ENCODE measurements around the gene AUTS2.

Gene AUTS2

GRCh38 chr7:69624435-69625230 lies 26.4 kb downstream of the AUTS2 start:
- DNase-seq (ENCODE audit: low spot score), result no peak

DNA sequence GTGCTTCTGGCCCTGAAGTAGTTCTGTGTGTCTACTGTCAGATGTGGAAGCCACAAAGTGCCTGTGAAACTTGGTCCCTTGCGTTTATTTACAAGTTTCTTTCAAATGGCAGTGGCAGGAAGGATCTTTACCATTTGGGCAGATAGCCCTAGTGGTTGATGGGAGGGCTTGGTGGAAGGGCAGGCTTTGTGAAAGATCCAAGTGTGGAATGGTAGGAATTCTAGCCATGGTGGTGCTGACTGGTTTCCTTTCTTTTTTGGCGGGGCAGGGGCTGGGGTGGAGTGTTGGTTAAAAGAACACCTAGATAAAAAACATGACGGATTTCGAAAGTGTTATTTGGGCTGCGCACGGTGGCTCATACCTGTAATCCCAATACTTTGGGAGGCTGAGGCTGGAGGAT lies 27.0 kb downstream of the AUTS2 start:
- no peak for DNase-seq (ENCODE audit: low spot score)

- DNase-seq (ENCODE audit: low spot score), result no peak
Observed at GRCh38 chr7:69625798-69626197, 27.5 kb downstream of the AUTS2 start.

GRCh38 chr7:69630292-69630691 lies 32.0 kb downstream of the AUTS2 start:
- DNase-seq (ENCODE audit: low spot score), result peak; percentile 84

- no peak for DNase-seq (ENCODE audit: low spot score)
Observed at GRCh38 chr7:69631131-69631530, 32.9 kb downstream of the AUTS2 start.

- no peak for DNase-seq (ENCODE audit: low spot score)
Observed at GRCh38 chr7:69632280-69632679, 34.0 kb downstream of the AUTS2 start.

GRCh38 chr7:69633122-69633831 lies 35.0 kb downstream of the AUTS2 start:
- no peak for DNase-seq (ENCODE audit: low spot score)

- no peak for DNase-seq (ENCODE audit: low spot score)
Observed at GRCh38 chr7:69635555-69636185, 37.4 kb downstream of the AUTS2 start.

DNA sequence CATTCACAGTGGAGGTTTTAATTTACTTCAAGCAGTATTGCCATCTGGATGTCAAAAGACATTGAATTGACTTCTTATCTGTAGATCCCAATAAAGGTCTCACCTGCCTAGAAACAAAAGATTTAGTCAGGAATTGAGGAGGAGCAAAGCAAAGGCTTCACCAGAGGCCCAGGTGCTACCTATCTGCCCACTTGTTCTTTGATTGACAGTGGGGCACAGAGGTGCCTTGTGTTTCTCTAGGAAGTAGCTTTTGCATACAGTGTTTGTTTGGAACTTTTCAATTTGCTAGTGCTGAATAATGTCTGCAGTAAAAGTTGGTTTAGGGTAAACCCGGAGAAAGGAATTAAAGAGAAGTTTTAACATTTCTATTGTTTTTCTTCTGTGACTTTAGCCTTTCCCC lies 40.4 kb downstream of the AUTS2 start:
- DNase-seq (ENCODE audit: low spot score), result no peak

DNA sequence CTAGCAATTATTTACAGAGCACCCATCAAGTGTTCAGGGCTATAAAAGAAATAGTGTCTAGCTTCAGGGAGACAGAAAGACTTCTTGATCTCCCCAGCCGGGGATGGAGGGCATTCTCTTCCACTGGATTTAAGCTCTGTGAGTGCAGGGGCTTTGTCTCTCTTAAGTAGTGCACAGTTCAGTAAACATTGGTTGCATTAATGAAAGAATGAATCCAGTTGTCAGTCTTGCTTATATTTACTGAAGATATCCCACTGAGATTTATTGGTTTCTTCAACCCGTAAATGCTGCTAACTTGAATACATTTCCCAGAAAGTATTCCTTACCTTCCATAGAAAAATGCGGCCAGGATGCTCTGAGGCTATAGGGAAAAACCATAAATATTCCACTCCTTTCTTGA lies 41.9 kb downstream of the AUTS2 start:
- DNase-seq (ENCODE audit: low spot score), result no peak

- no peak for DNase-seq (ENCODE audit: low spot score)
Observed at GRCh38 chr7:69640925-69641594, 42.8 kb downstream of the AUTS2 start.

GRCh38 chr7:69643265-69643664 lies 45.0 kb downstream of the AUTS2 start:
- DNase-seq (ENCODE audit: low spot score), result no peak

GRCh38 chr7:69643708-69644445 lies 45.6 kb downstream of the AUTS2 start:
- peak; percentile 40 for DNase-seq (ENCODE audit: low spot score)

- no peak for DNase-seq (ENCODE audit: low spot score)
Observed at GRCh38 chr7:69645683-69646082, 47.4 kb downstream of the AUTS2 start.

GRCh38 chr7:69651101-69651590 lies 52.9 kb downstream of the AUTS2 start:
- DNase-seq (ENCODE audit: low spot score), result no peak

DNA sequence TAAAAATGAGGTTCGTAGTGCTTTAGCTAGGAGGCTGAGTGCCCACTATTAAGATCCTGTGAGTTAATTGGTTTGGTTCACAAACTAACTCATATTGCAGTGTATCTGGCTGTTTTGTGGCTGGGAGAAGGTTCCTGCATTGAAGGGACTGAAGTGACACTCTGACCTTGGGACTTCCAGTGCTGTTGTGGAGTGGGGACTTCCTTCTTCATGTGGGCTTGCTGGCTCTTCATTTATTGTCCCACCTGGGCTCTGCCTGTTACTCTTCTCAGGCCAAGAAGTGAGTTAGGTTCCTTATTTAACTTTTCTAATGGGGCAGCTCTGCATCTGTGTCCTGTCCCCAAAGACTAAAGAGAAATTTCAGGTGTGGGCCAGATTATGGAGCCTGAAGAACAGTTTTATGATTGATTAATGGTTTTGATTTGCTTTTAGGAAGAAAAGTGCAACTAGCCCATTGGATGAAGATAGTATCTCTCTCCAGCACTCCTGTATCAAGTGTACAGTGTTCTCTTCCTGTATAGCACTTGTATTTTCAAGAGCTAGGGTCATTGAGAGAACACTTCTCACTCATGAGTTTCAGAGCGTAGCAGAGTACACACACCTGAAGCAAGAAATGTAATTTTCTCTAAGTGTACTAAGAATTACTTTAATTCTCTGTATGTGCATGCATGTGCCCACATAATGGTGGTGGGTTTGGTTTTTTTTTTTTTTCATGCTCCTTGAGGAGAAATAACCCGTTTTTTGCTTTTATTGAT lies 54.8 kb downstream of the AUTS2 start:
- no peak for DNase-seq (ENCODE audit: low spot score)

DNA sequence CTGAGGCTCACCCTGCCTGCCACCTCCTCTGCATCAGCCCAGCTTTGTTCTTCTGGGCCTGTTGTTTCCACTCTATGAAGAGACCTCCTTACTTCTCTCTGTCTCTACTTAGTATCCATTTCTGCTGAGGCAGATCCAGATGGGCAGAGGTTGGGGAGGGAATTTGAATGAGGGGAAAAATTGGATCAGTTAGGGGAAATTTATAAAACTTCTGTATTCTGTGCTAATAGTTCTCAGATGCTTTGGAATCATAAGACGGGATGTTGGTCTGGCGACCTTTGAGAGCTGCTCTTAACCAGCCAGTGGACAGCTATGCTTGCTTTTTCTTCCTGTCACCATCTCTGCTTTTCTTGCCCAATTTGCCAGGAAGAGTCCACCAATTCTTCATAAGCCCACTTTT lies 55.5 kb downstream of the AUTS2 start:
- no peak for DNase-seq (ENCODE audit: low spot score)

DNA sequence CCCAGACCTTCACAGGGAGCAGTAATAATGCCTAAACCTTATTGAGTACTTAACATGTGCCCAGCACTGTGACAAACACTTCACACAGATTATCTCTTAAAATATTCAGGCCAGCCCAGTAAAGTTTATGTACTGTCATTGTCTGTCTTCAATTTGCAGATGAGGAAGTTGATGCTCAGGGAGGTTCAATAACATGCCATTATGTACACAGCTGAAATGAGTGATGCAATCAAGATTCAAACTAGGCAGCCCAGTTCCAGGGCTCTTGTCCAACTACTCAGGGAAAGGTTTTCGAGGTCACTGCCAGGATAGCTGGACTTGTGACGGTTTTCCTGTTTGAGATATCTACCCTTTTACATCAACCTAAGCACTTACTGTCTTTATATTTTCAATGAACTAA lies 56.1 kb downstream of the AUTS2 start:
- no peak for DNase-seq (ENCODE audit: low spot score)

GRCh38 chr7:69654849-69655707 lies 56.8 kb downstream of the AUTS2 start:
- no peak for DNase-seq (ENCODE audit: low spot score)

GRCh38 chr7:69656077-69656476 lies 57.8 kb downstream of the AUTS2 start:
- no peak for DNase-seq (ENCODE audit: low spot score)
